ENCODE measurements around the gene ZNF182. TPM values are rescaled to one million over a fixed set of nuclear protein-coding genes. Genes with fewer than 3 reads are reported as not detected.
"Not testable (repeated sequence)": the region's sequence is repeated elsewhere in the genome, so short reads cannot be mapped to it uniquely, and the experiment has no call there.

ZNF182 gene
- total RNA-seq, 1 donor from 2014 or later = 10.0 TPM

DNA sequence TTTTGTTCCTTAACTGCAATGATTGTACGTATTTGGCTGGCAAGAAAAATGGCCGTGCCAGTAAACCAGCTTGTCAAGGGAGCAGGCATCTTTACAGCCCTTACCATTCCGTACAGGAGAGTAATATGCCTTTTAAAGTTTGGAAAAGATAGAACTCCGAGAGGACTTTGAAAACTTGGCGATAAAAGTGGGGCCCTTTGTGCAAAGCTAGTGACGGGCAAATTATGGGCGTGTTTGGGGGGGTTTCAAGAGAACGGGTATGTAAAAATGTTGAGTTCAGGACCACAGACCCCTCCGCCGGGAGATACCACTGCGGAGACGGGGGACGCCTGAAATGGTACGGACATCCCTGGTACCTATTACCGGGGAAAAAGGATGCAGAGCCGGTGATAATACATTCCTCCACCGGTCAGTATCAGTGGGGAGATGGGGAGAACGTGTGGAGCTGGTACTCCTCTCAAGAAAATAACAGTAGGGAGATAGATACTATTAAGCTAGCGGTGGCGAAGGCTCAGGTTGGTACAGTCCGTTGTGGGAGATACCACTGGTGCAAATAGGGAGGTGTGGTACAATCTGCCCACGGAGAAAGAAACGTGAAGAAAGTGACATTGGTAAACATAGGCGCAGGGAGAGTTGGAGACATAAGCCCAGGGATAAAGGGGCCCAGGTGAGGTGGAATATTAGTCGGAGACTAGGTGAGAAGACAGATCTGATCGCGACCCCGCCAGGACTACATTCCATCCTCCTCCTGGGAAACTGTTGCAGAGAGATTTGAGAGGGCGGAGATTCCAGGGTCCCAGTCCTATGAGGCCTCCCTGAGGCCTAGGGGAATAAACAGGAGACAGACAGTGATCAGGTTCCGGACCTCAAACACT, 17.5 kb upstream of the ZNF182 start:
- ChIA-PET POLR2A (no interaction called here), CTCF (no interaction called here)
- no peak overlapping the region for H3K4me3 Mint-ChIP-seq
- no peak for DNase-seq
- TF ChIP-seq, protein P1, sequence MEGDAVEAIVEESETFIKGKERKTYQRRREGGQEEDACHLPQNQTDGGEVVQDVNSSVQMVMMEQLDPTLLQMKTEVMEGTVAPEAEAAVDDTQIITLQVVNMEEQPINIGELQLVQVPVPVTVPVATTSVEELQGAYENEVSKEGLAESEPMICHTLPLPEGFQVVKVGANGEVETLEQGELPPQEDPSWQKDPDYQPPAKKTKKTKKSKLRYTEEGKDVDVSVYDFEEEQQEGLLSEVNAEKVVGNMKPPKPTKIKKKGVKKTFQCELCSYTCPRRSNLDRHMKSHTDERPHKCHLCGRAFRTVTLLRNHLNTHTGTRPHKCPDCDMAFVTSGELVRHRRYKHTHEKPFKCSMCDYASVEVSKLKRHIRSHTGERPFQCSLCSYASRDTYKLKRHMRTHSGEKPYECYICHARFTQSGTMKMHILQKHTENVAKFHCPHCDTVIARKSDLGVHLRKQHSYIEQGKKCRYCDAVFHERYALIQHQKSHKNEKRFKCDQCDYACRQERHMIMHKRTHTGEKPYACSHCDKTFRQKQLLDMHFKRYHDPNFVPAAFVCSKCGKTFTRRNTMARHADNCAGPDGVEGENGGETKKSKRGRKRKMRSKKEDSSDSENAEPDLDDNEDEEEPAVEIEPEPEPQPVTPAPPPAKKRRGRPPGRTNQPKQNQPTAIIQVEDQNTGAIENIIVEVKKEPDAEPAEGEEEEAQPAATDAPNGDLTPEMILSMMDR (IDR thresholded peaks at IDR 0.05) = no peak
- intact Hi-C loops (cut with micrococcal nuclease) = no loop called here
- H3K9me3 Mint-ChIP-seq = no peaks in the 10 kb centered on the region
- no peaks in the 10 kb centered on the region for H3K4me1 Mint-ChIP-seq
- H3K27ac Mint-ChIP-seq = no peak overlapping the region
- ATAC-seq (ENCODE audit: low read depth) = no peak
- no peaks in the 10 kb centered on the region for H3K27me3 Mint-ChIP-seq
- no peaks in the 10 kb centered on the region for H3K36me3 Mint-ChIP-seq (ENCODE audit: low read depth)

DNA sequence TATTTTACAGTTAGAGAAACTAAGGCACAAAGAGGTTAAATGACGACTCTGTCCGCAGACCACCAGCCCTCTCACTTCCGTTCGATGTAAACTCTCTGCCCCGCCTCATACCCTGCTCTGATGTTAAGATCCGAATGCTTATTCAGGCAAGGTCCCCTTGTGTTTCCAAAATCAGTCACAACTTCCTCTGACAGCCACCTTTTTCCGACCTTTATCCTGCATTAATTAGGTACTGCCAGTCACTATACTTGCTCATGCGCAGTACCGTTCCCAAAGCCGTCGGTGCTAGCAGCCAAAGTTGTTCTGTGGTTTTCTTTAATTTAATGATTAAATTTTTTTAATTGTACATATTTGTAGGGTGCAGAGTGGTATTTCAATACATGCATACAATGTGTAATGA, 16.7 kb upstream of the ZNF182 start:
- ATAC-seq (ENCODE audit: low read depth); H3K9me3 Mint-ChIP-seq; intact Hi-C loops (cut with micrococcal nuclease); H3K27ac Mint-ChIP-seq; H3K36me3 Mint-ChIP-seq (ENCODE audit: low read depth); POLR2A ChIA-PET; DNase-seq; CTCF ChIA-PET; H3K4me1 Mint-ChIP-seq; H3K27me3 Mint-ChIP-seq; H3K4me3 Mint-ChIP-seq: not testable (repeated sequence)

DNA sequence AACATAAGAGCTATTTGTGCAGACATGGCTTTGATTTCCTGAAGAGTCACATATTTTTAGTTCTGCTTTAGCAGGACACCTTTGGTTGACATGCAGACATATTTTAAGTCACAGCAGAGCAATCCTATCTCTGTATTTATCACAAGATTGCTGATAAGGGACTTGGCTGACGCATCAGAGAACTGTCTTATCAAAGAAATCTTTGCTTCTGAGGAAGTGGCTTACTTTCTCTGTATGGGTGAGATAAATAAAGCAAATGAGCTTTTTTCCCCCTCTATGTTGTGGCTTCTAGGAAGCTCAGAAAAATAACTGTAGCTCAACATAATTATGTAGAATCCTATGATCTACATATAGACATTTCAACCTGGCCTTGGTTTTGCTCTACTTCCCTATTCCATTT, 16.1 kb upstream of the ZNF182 start:
- H3K27ac Mint-ChIP-seq; DNase-seq; H3K4me3 Mint-ChIP-seq; H3K27me3 Mint-ChIP-seq; H3K4me1 Mint-ChIP-seq; H3K9me3 Mint-ChIP-seq; POLR2A ChIA-PET; ATAC-seq (ENCODE audit: low read depth); CTCF ChIA-PET; intact Hi-C loops (cut with micrococcal nuclease); H3K36me3 Mint-ChIP-seq (ENCODE audit: low read depth): not testable (repeated sequence)

DNA sequence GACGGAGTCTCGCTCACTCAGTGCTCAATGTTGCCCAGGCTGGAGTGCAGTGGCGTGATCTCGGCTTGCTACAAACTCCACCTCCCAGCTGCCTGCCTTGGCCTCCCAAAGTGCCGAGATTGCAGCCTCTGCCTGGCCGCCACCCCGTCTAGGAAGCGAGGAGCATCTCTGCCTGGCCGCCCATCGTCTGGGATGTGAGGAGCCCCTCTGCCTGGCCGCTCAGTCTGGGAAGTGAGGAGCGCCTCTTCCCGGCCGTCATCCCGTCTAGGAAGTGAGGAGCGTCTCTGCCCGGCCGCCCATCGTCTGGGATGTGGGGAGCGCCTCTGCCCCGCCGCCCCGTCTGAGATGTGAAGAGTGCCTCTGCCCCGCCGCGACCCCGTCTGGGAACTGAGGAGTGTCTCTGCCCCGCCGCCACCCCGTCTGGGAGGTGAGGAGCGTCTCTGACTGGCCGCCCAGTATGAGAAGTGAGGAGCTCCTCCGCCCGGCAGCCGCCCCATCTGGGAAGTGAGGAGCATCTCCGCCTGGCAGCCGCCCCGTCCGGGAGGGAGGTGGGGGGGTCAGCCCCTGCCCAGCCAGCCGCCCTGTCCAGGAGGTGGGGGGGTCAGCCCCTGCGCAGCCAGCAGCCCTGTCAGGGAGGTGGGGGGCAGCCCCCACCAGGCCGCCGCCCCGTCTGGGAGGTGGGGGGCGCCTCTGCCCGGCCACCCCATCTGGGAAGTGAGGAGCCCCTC, 13.0 kb upstream of the ZNF182 start:
- intact Hi-C loops (cut with micrococcal nuclease); H3K4me1 Mint-ChIP-seq; H3K4me3 Mint-ChIP-seq; CTCF ChIA-PET; ATAC-seq (ENCODE audit: low read depth); H3K27me3 Mint-ChIP-seq; DNase-seq; H3K9me3 Mint-ChIP-seq; H3K27ac Mint-ChIP-seq; POLR2A ChIA-PET; H3K36me3 Mint-ChIP-seq (ENCODE audit: low read depth): not testable (repeated sequence)

DNA sequence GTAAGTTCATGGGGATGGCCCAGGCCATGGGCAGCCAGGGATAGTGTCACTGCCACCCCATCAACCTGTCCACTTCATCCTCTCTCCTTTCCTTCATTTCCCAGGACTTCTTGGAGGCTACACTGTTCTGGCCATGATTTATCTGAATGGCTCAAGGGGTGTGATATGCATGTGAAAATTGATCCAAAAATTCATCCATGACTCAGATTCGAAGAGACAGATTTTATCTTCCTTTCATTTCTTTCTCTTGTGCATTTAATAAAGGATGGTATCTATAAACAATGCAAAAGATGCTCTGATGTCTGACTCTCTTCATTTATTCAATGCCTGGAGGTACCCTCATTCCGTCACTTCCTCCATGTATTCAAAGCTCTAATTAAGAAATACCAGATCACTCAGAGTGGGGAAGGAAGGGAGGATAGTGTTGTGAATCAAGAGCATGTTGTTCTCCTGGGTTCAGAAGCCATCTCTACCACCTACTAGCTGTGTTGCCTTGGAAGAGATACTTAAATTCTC, 5.7 kb upstream of the ZNF182 start:
- H3K9me3 Mint-ChIP-seq; intact Hi-C loops (cut with micrococcal nuclease); ATAC-seq (ENCODE audit: low read depth); H3K27me3 Mint-ChIP-seq; H3K36me3 Mint-ChIP-seq (ENCODE audit: low read depth); POLR2A ChIA-PET; H3K27ac Mint-ChIP-seq; H3K4me1 Mint-ChIP-seq; DNase-seq; H3K4me3 Mint-ChIP-seq; CTCF ChIA-PET: not testable (repeated sequence)

DNA sequence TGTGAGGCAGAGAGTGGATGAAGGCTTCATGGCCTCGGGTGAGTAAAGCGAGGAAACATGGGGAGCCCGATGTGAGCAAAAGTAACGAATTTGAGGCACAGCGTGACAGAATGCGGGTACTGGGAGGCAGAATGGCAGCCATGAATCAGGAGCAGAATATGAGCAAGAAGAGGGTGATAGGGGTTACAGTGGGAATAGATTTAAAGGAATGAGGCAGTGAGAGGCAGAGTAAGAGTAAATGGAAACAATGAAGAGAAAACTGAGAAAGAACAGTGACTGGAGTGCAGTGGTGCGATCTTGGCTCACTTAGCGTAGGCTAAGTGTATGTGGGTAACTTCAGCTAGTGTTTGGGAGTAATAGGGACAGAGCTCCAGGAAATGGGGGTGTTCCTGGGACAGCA, 2.9 kb upstream of the ZNF182 start, which contains the start of gene SPACA5:
SPACA5 (plus strand) TSS at position 301 of the 400 bp plus-strand sequence. CDS start 815 bp downstream, outside the sequence.
- intact Hi-C loops (cut with micrococcal nuclease); ATAC-seq (ENCODE audit: low read depth); CTCF ChIA-PET; H3K27ac Mint-ChIP-seq; POLR2A ChIA-PET; DNase-seq; H3K27me3 Mint-ChIP-seq; H3K9me3 Mint-ChIP-seq: not testable (repeated sequence)
- H3K36me3 Mint-ChIP-seq (ENCODE audit: low read depth) = peaks cover 11% of the 10 kb centered on the region
- peak within 1 kb of the TSS; percentile 24 for H3K4me3 Mint-ChIP-seq
- peaks cover 14% of the 10 kb centered on the region for H3K4me1 Mint-ChIP-seq

DNA sequence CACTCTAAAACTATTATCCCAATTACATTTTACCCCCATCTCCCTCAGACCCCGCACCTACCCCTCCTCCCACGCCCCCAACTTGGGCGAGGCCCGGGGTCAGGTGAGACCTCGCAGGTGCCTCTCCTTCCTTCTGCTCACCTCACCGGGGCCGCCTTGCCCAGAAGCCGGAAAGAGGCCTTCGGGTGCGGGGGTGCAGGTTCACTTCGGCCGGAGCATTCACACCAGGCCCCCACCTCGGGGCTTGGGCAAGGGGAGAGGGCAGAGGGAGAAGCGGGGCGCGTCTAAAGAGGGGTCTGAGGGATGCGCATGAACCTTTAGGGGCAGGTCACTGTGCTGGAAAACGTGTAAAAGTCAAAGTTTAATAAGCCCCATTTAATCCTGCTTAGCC, 427 bp downstream of the ZNF182 start:
- DNase-seq (peak; percentile 19), ATAC-seq (ENCODE audit: low read depth) (peak; percentile 34)
- peak overlapping the region; percentile 96 for H3K4me3 Mint-ChIP-seq
- CTCF ChIA-PET = no interaction called here
- POLR2A ChIA-PET = no interaction called here
- H3K4me1 Mint-ChIP-seq = peaks cover 22% of the 10 kb centered on the region
- peaks cover 25% of the 10 kb centered on the region for H3K36me3 Mint-ChIP-seq (ENCODE audit: low read depth)
- no peaks in the 10 kb centered on the region for H3K9me3 Mint-ChIP-seq
- H3K27ac Mint-ChIP-seq = peak overlapping the region; percentile 98
- intact Hi-C loops (cut with micrococcal nuclease) = no loop called here
- TF ChIP-seq, protein P1 (IDR thresholded peaks at IDR 0.05) = no peak
- no peaks in the 10 kb centered on the region for H3K27me3 Mint-ChIP-seq
